GM12878 (cell line): ENCODE measurements around the gene NR3C1. TPM values are rescaled to one million over a fixed set of nuclear protein-coding genes. Genes with fewer than 3 reads are reported as not detected.

Source experiments
- ATAC-seq: fragments of 200-7000 bp; cut with Tn5 transposase; 3 replicates; pipeline ENCODE4 v1.9.1; 2020; ENCODE audit warnings: mild to moderate bottlenecking, moderate library complexity
- BruUV-seq: library from RNA; stranded (reverse); fragments of 400-500 nt; replicated peaks from 2 replicates; lab custom pipeline; 2021; lab: Mats Ljungman, UMichigan
- CTCF ChIA-PET: fragments of 300-600 bp; sonication (Branson Sonifier 250); formaldehyde crosslinking; extraction: SDS; loops from one replicate; lab custom pipeline; 2021; ENCODE audit warnings: inconsistent platforms; lab: Yijun Ruan, JAX
- POLR2A ChIA-PET: fragments of 350-600 bp; formaldehyde crosslinking; extraction: SDS; loops from one replicate; lab custom pipeline; 2021; ENCODE audit warnings: inconsistent platforms; lab: Charles Lee
- RAD21 ChIA-PET: fragments of 300-600 bp; sonication (Branson Sonifier 250); formaldehyde crosslinking; loops from one replicate; lab custom pipeline; 2023; ENCODE audit warnings: antibody characterized with exemption; ENCODE audit not compliant: unreplicated experiment; lab: Charles Lee
- SMC1A ChIA-PET: fragments of 300-600 bp; sonication (Branson Sonifier 250); formaldehyde crosslinking; loops from one replicate; lab custom pipeline; 2023; ENCODE audit not compliant: unreplicated experiment, uncharacterized antibody; lab: Charles Lee
- DNase-seq: peaks from one replicate; pipeline ENCODE4 v3.0.0-alpha.2; 2011; ENCODE audit warnings: low read depth, low spot score
- FAIRE-seq: peaks from 3 replicates; lab custom pipeline; 2011; peaks lifted over from hg19 to GRCh38; lab: Jason Lieb, UNC
- H2AFZ ChIP-seq: 2 replicates; pipeline ENCODE4 v1.6.0; 2011; ENCODE audit warnings: low read depth, low read length, control low read depth; ENCODE audit not compliant: control insufficient read depth
- H3K27ac ChIP-seq: 2 replicates; pipeline ENCODE4 v1.5.1; 2011; ENCODE audit warnings: control low read depth; ENCODE audit not compliant: control insufficient read depth, insufficient read depth
- H3K27me3 ChIP-seq, 2 experiments: replicated peaks in 1 of 2; 2 replicates each; pipeline versions ENCODE4 v1.6.0 to v1.6.1; 2011; ENCODE audit warnings: low read length in 1 of 2; ENCODE audit not compliant: control insufficient read depth in 2 of 2, insufficient read depth in 2 of 2
- H3K36me3 ChIP-seq, 2 experiments: 2 replicates each; pipeline ENCODE4 v1.5.1; 2011; ENCODE audit warnings: low read length in 1 of 2; ENCODE audit not compliant: control insufficient read depth in 2 of 2, insufficient read depth in 2 of 2
- H3K4me1 ChIP-seq: 2 replicates; pipeline ENCODE4 v1.6.1; 2011; ENCODE audit warnings: mild to moderate bottlenecking, low read length, moderate library complexity, mixed read lengths; ENCODE audit not compliant: control insufficient read depth, insufficient read depth
- H3K4me2 ChIP-seq: 2 replicates; pipeline ENCODE4 v1.6.0; 2011; ENCODE audit warnings: control low read depth; ENCODE audit not compliant: control insufficient read depth, insufficient read depth
- H3K4me3 ChIP-seq: fragments of 200-600 bp; sonication (generic); 2 replicates; pipeline ENCODE4 v1.5.1; 2016
- H3K79me2 ChIP-seq: 2 replicates; pipeline ENCODE4 v1.6.0; 2011; ENCODE audit warnings: low read length; ENCODE audit not compliant: control insufficient read depth, insufficient read depth
- H3K9ac ChIP-seq: 2 replicates; pipeline ENCODE4 v1.8.0; 2011; ENCODE audit warnings: low read length, control low read depth, mixed read lengths; ENCODE audit not compliant: control insufficient read depth, insufficient read depth
- H3K9me3 ChIP-seq: replicated peaks from 3 replicates; pipeline ENCODE4 v1.5.1; 2011; ENCODE audit warnings: mild to moderate bottlenecking, low read length; ENCODE audit not compliant: control insufficient read depth, insufficient read depth
- H4K20me1 ChIP-seq: 2 replicates; pipeline ENCODE4 v1.6.0; 2011; ENCODE audit not compliant: control insufficient read depth, insufficient read depth
- CBX3 ChIP-seq: fragments of 200-600 bp; sonication (generic); IDR thresholded peaks from 2 replicates; pipeline ENCODE4 v1.6.1; 2016; ENCODE audit warnings: low read depth, borderline replicate concordance
- IKZF2 ChIP-seq, 2 experiments: fragments of 450-650 bp; IDR thresholded peaks; 2 replicates each; pipeline ENCODE4 v1.6.1; 2017; ENCODE audit warnings: mild to moderate bottlenecking in 2 of 2, moderate library complexity in 2 of 2
- LARP7 ChIP-seq: fragments of 450-650 bp; IDR thresholded peaks from 2 replicates; pipeline ENCODE4 v1.6.1; 2017; ENCODE audit warnings: mild to moderate bottlenecking
- MEF2A ChIP-seq: IDR thresholded peaks from 2 replicates; pipeline ENCODE4 v1.6.1; 2011; ENCODE audit warnings: low read depth, mild to moderate bottlenecking, low read length, moderate library complexity; ENCODE audit not compliant: insufficient read depth
- MEF2B ChIP-seq: fragments of 450-650 bp; IDR thresholded peaks from 2 replicates; pipeline ENCODE4 v1.6.1; 2018; ENCODE audit warnings: mild to moderate bottlenecking, moderate library complexity; ENCODE audit not compliant: partially characterized antibody, poor library complexity, severe bottlenecking
- MTA2 ChIP-seq: fragments of 450-650 bp; IDR thresholded peaks from 2 replicates; pipeline ENCODE4 v1.6.1; 2016; ENCODE audit warnings: low read depth, mild to moderate bottlenecking, moderate library complexity
- RELA ChIP-seq: fragments of 450-650 bp; IDR thresholded peaks from 2 replicates; pipeline ENCODE4 v1.8.0; 2014; ENCODE audit warnings: borderline replicate concordance; ENCODE audit not compliant: partially characterized antibody
- RUNX3 ChIP-seq: IDR thresholded peaks from 2 replicates; pipeline ENCODE4 v1.6.1; 2012; ENCODE audit warnings: low read length, inconsistent platforms
- SUPT20H ChIP-seq: IDR thresholded peaks from 2 replicates; pipeline ENCODE4 v1.6.1; 2011; ENCODE audit warnings: low read depth, mild to moderate bottlenecking, low read length, moderate library complexity, borderline replicate concordance; ENCODE audit not compliant: control insufficient read depth
- ZNF622 ChIP-seq: fragments of 450-650 bp; IDR thresholded peaks from 2 replicates; pipeline ENCODE4 v1.6.1; 2017; ENCODE audit warnings: mild to moderate bottlenecking, inconsistent platforms
- whole genome bisulfite sequencing: methylation state at CpG from one replicate; pipeline ENCODE4 v1.1.6; 2016; ENCODE audit warnings: low lambda C conversion rate; ENCODE audit not compliant: insufficient replicate concordance, insufficient coverage; ENCODE audit errors: missing lambda C conversion rate; 5-methylcytosine and 5-hydroxymethylcytosine counted together
- in situ Hi-C: fragments of 300-500 bp; cut with MboI; formaldehyde crosslinking; loops from 9 replicates; pipeline ENCODE4 v1.14.3; 2018; ENCODE audit warnings: mixed read lengths
- intact Hi-C: fragments of 100-400 bp; cut with micrococcal nuclease; formaldehyde crosslinking; loops from one replicate; pipeline ENCODE4 v1.14.2; 2022; ENCODE audit not compliant: unreplicated experiment
- polyA plus RNA-seq, 11 experiments: library from polyadenylated mRNA; depleted of rRNA in 4 of 11; unstranded in 6 of 11; stranded (reverse) in 5 of 11; fragments of >200 nt; fragmentation: Nextera tagmentation in 4 of 11; fragmentation: Illumina TruSeq in 1 of 11; extraction: Ambion mirVana in 4 of 11; extraction: Trizol in 1 of 11; gene quantifications; 1 replicate in 1 of 11; 2 replicates in 10 of 11; pipeline versions ENCODE4 v1.2.1 to v1.2.3, GENCODE V29; 2011 to 2016; ENCODE audit warnings: inconsistent platforms in 2 of 11, missing spikeins in 2 of 11, low read depth in 1 of 11
- total RNA-seq, 4 experiments: library from RNA; depleted of rRNA in 3 of 4; stranded (reverse); fragments of >200 nt in 3 of 4; fragmentation: Illumina TruSeq in 1 of 4; extraction: Trizol in 1 of 4; gene quantifications; 2 replicates each; pipeline versions ENCODE4 v1.2.1 to v1.2.3, GENCODE V29; 2013 to 2021
- TF ChIP-seq, protein P1 (sequence below): IDR thresholded peaks from 2 replicates; pipeline ENCODE4 v1.6.1; 2011; ENCODE audit warnings: mild to moderate bottlenecking, low read depth, low read length, moderate library complexity; ENCODE audit not compliant: insufficient replicate concordance
- TF ChIP-seq, protein P2 (sequence below): IDR thresholded peaks from 2 replicates; pipeline ENCODE4 v1.6.1; 2011; ENCODE audit warnings: low read depth, low read length, improper control_type of control experiment, borderline replicate concordance
- TF ChIP-seq, protein P3 (sequence below): fragments of 450-650 bp; IDR thresholded peaks from 2 replicates; pipeline ENCODE4 v1.6.1; 2017; ENCODE audit warnings: antibody characterized with exemption, mild to moderate bottlenecking, moderate library complexity

NR3C1 gene
- total and polyA plus RNA-seq, 10 of the 15 experiments (the other 5 are each of a cell fraction or from before 2014, with no cell fraction given): 49.7 to 141 (median 109) TPM

DNA sequence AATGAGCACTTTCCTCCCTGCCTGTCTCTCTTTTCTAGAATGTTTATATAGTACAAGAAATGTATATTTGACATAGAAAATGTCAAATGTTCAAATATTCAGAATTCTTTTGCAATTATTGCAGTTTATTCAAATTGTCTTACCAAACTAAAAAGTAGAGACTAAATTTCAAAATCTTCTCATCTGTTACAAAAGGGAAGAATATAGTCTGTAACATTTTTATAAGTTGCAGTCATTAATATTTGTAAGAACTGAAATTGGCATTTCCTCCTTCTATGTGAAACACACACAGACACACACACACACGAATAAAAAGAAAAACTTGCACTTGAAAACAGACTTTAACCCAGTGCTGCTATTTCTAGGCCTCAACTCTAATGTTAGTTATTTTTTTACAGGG, 56.4 kb downstream of the NR3C1 start (continued):
- TF ChIP-seq IKZF2 (IDR thresholded peaks at IDR 0.05) (no peak), CBX3 (no peak), SUPT20H (no peak), ZNF622 (no peak)
- TF ChIP-seq, protein P1, sequence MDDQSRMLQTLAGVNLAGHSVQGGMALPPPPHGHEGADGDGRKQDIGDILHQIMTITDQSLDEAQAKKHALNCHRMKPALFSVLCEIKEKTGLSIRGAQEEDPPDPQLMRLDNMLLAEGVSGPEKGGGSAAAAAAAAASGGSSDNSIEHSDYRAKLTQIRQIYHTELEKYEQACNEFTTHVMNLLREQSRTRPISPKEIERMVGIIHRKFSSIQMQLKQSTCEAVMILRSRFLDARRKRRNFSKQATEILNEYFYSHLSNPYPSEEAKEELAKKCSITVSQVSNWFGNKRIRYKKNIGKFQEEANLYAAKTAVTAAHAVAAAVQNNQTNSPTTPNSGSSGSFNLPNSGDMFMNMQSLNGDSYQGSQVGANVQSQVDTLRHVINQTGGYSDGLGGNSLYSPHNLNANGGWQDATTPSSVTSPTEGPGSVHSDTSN: no peak
- TF ChIP-seq, protein P2, sequence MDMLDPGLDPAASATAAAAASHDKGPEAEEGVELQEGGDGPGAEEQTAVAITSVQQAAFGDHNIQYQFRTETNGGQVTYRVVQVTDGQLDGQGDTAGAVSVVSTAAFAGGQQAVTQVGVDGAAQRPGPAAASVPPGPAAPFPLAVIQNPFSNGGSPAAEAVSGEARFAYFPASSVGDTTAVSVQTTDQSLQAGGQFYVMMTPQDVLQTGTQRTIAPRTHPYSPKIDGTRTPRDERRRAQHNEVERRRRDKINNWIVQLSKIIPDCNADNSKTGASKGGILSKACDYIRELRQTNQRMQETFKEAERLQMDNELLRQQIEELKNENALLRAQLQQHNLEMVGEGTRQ: no peak

DNA sequence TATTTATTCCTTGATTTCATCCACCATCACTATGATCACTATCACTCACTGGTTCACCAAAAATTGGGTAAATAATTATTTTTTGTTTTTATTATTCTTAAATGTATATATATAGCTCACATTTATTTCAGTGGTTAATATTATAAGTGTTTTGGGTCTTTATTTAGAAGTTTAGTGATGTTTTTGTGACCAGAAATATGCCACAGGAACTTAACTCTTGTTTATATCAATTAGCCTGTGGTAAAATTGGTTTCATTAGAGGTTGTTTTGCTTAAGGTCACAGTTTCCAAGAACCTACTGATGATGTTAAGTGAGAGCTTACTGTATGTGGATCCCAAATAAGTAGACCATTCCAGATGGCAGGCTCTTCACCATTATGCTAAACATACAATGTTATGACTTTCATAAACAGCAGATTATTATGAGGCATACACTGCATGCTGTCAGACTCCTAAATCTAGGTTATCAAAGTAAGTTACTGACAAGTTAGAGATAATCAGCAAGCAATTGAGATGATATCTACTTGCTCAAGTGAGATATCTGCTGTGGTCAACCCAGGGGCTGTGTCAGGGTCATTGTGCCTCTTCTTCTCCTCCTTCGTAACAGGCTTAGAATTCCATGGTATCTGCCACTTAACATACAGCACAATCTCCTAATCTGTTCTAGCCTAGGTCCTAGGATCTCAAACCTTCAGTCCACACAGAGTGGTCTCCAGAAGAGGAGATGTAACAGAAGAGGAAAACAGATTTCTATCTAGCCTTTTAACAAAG, 57.6 kb downstream of the NR3C1 start:
- SMC1A ChIA-PET: interaction anchor here (0.6 to 3.8 kb wide), 6 partner anchors 8 to 52 kb away, joined by 3 to 20 read pairs (median 4); no protein-coding TSS in a partner anchor

More for the DNA sequence above, 57.6 kb downstream of the NR3C1 start:
- no peak for FAIRE-seq
- intact Hi-C loops: no loop called here
- no peaks in the 10 kb centered on the region; the same call in 2 of the 3 replicates for H3K9me3 ChIP-seq
- H3K36me3 ChIP-seq: peaks cover 1 to 7% of the 10 kb centered on the region in 2 experiments; a peak in 3 of 4 replicates
- BruUV-seq: no TSS peak
- peaks cover 35% of the 10 kb centered on the region for H3K4me1 ChIP-seq
- WGBS: 100% methylated on average over 1 of the region's 1 CpG
- no peak overlapping the region; the same call in 1 of the 2 replicates for H3K4me2 ChIP-seq
- H3K9ac ChIP-seq: no peak overlapping the region
- peak; percentile 12; the same call in 2 of the 3 replicates for ATAC-seq
- ChIA-PET POLR2A (interaction anchor here (0.9 to 1.2 kb wide), 3 partner anchors 34 to 55 kb away, joined by 3 to 4 read pairs (median 4); no protein-coding TSS in a partner anchor), RAD21 (interaction anchor here (0.6 to 1.5 kb wide), 3 partner anchors 10 to 220 kb away, joined by 3 to 4 read pairs (median 3); no protein-coding TSS in a partner anchor), CTCF (interaction anchor here (0.9 to 1.9 kb wide), 2 partner anchors 10 to 483 kb away, joined by 3 to 4 read pairs; no protein-coding TSS in a partner anchor)
- H3K79me2 ChIP-seq: peaks cover 99% of the 10 kb centered on the region
- DNase-seq: no peak
- no peak overlapping the region for H2AFZ ChIP-seq
- no peak overlapping the region for H3K4me3 ChIP-seq
- H3K27ac ChIP-seq: no peak overlapping the region
- TF ChIP-seq RUNX3 (peak; percentile 70), RELA (no peak), MTA2 (peak; percentile 48; the same call in 1 of the 2 replicates), MEF2A (0 out of 2 replicates have a peak, but pooled peaks have one; percentile 61), IKZF2 (IDR thresholded peaks at IDR 0.05) (peak in 1 of 2 experiments; percentile 36; a peak in 1 of 4 replicates), LARP7 (no peak), MEF2B (peak; percentile 81)
- TF ChIP-seq, protein P3, sequence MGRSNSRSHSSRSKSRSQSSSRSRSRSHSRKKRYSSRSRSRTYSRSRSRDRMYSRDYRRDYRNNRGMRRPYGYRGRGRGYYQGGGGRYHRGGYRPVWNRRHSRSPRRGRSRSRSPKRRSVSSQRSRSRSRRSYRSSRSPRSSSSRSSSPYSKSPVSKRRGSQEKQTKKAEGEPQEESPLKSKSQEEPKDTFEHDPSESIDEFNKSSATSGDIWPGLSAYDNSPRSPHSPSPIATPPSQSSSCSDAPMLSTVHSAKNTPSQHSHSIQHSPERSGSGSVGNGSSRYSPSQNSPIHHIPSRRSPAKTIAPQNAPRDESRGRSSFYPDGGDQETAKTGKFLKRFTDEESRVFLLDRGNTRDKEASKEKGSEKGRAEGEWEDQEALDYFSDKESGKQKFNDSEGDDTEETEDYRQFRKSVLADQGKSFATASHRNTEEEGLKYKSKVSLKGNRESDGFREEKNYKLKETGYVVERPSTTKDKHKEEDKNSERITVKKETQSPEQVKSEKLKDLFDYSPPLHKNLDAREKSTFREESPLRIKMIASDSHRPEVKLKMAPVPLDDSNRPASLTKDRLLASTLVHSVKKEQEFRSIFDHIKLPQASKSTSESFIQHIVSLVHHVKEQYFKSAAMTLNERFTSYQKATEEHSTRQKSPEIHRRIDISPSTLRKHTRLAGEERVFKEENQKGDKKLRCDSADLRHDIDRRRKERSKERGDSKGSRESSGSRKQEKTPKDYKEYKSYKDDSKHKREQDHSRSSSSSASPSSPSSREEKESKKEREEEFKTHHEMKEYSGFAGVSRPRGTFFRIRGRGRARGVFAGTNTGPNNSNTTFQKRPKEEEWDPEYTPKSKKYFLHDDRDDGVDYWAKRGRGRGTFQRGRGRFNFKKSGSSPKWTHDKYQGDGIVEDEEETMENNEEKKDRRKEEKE: 0 out of 2 replicates have a peak, but pooled peaks have one; percentile 19
- in situ Hi-C loops: no loop called here
- H4K20me1 ChIP-seq: no peaks in the 10 kb centered on the region; the same call in 1 of the 2 replicates
- H3K27me3 ChIP-seq: no peaks in the 10 kb centered on the region
